GM12891 (cell line): Measurements from ENCODE around the gene GTF2A1.

Experiments used
- PAX5 ChIP-seq: IDR thresholded peaks from 2 replicates; pipeline ENCODE4 v1.6.1; 2011; ENCODE audit warnings: low read length, moderate library complexity, mild to moderate bottlenecking; ENCODE audit not compliant: insufficient read depth, severe bottlenecking
- POLR2A ChIP-seq: IDR thresholded peaks from 2 replicates; pipeline ENCODE4 v1.6.1; 2011; ENCODE audit warnings: low read depth, low read length, control low read depth
- POLR2AphosphoS5 ChIP-seq: IDR thresholded peaks from 2 replicates; pipeline ENCODE4 v1.6.1; 2011; ENCODE audit warnings: low read depth, low read length, control low read depth
- POU2F2 ChIP-seq: IDR thresholded peaks from 2 replicates; pipeline ENCODE4 v1.6.1; 2011; ENCODE audit warnings: low read depth, mild to moderate bottlenecking, control low read depth, low read length, moderate library complexity
- SPI1 ChIP-seq: IDR thresholded peaks from 2 replicates; pipeline ENCODE4 v1.6.1; 2011; ENCODE audit warnings: low read depth, low read length, control low read depth
- TAF1 ChIP-seq: IDR thresholded peaks from 2 replicates; pipeline ENCODE4 v1.6.1; 2011; ENCODE audit warnings: low read depth, low read length, control low read depth

DNA sequence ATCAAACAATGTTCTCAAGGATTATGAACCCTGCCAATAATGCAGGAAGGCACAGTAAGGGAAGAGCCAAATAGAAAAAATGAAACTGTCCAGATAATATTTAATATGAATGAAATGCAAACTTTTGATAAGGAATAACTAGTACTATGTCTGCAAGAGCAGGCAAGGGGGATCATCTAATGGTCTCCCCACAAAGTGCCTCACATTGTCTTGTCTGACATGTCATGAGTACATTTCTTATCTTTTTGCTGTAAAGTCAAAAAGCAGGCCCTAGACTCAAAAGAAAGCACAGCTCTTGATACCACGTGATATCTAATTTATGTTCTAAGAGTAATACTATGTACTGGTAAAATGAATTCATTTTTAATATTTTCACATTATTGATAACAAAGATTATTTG, 43.9 kb upstream of the GTF2A1 start:
- TF ChIP-seq POLR2AphosphoS5 (no peak), PAX5 (no peak), POLR2A (no peak), SPI1 (no peak), TAF1 (no peak), POU2F2 (no peak)
